GM12892 (cell line): Measurements from ENCODE around the gene LIFR. TPM values are rescaled to one million over a fixed set of nuclear protein-coding genes. Genes with fewer than 3 reads are reported as not detected.
"Not testable (repeated sequence)": the region's sequence is repeated elsewhere in the genome, so short reads cannot be mapped to it uniquely, and the experiment has no call there.

ENCODE experiments used
- DNase-seq: peaks from one replicate; pipeline ENCODE4 v3.0.0; 2011; ENCODE audit not compliant: insufficient read length
- FAIRE-seq: peaks from 2 replicates; lab custom pipeline; 2011; peaks lifted over from hg19 to GRCh38; lab: Jason Lieb, UNC
- POLR2A ChIP-seq: IDR thresholded peaks from 2 replicates; pipeline ENCODE4 v1.6.1; 2011; ENCODE audit warnings: low read depth, low read length, control low read depth
- POLR2AphosphoS5 ChIP-seq: IDR thresholded peaks from 2 replicates; pipeline ENCODE4 v1.6.1; 2011; ENCODE audit warnings: low read depth, low read length, control low read depth
- TAF1 ChIP-seq: IDR thresholded peaks from 2 replicates; pipeline ENCODE4 v1.6.1; 2011; ENCODE audit warnings: low read depth, mild to moderate bottlenecking, control low read depth, low read length, borderline replicate concordance
- polyA plus RNA-seq: library from polyadenylated mRNA; unstranded; fragments of >200 nt; gene quantifications from one replicate; pipeline ENCODE4 v1.2.1, GENCODE V29; 2012; ENCODE audit warnings: missing spikeins, inconsistent platforms; ENCODE audit not compliant: missing spikeins

The LIFR gene, protein sequence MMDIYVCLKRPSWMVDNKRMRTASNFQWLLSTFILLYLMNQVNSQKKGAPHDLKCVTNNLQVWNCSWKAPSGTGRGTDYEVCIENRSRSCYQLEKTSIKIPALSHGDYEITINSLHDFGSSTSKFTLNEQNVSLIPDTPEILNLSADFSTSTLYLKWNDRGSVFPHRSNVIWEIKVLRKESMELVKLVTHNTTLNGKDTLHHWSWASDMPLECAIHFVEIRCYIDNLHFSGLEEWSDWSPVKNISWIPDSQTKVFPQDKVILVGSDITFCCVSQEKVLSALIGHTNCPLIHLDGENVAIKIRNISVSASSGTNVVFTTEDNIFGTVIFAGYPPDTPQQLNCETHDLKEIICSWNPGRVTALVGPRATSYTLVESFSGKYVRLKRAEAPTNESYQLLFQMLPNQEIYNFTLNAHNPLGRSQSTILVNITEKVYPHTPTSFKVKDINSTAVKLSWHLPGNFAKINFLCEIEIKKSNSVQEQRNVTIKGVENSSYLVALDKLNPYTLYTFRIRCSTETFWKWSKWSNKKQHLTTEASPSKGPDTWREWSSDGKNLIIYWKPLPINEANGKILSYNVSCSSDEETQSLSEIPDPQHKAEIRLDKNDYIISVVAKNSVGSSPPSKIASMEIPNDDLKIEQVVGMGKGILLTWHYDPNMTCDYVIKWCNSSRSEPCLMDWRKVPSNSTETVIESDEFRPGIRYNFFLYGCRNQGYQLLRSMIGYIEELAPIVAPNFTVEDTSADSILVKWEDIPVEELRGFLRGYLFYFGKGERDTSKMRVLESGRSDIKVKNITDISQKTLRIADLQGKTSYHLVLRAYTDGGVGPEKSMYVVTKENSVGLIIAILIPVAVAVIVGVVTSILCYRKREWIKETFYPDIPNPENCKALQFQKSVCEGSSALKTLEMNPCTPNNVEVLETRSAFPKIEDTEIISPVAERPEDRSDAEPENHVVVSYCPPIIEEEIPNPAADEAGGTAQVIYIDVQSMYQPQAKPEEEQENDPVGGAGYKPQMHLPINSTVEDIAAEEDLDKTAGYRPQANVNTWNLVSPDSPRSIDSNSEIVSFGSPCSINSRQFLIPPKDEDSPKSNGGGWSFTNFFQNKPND
- polyA plus RNA-seq: 0.06 TPM

DNA sequence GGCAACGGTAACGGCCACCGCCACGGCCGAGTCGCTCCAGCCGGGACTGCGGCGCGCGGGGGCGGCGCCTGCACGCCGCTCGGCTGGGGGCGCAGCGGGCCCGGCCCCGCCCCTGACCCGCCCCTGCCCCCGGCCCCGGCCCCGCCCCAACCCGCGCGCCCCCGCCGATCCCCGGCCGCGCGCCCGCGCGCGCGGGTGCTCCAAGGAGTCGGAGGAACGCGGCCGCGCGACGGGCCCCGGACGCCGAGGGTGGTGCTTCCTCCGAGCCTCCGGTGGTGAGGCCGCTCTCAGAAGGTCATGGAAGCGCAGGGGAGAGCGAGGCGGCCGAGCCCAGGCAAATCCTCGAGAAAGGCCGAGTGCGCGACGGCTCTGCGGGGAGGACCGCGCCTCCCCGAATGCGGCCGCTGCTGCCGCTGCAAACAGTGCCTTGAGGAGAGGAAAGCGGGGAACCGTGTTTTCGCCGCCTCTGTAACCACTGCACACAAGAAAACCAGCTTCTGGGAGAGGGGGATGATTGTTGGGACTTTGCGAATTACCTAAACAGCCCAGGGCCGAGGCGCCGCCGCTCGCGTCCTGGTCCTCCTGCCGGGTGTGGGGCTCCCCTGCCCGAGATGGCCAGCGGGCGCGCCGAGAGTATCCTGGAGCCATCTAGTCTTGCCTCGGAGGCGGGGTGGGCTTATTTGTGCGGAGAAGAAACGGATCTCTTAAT, at the start of gene LIFR:
TSS of gene LIFR (minus strand) at position 48 of the 709 bp plus-strand sequence. CDS start 25,999 bp downstream, outside the sequence.
- DNase-seq: peak; percentile 21
- TF ChIP-seq POLR2A: no peak
- no peak for TF ChIP-seq POLR2AphosphoS5
- TF ChIP-seq TAF1: no peak
- FAIRE-seq: no peak

GRCh38 chr5:38605610-38606009, 49.2 kb upstream of the LIFR start:
- DNase-seq (no peak), FAIRE-seq (no peak)
- no peak for TF ChIP-seq POLR2A
- TF ChIP-seq POLR2AphosphoS5: no peak
- no peak for TF ChIP-seq TAF1

DNA sequence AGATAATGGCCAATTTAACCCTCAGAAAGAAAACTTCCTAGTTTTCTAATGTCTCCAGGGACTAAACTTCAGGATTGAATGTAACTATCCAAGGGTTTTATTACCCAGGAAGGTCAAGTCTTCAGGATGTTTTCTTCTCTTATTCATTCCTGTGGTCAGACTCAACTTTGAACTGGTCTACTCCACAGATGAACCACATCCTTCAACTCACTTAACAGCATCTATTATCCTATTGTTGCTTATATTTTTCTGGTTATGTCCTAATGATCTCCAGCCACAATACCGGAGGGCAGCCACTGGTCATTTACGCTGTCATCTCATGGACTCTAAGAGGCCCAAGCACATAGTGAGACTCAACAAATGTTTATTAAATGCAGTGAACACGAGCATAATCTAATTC, 47.2 kb upstream of the LIFR start:
- TF ChIP-seq POLR2A (no peak), TAF1 (no peak), POLR2AphosphoS5 (no peak)
- DNase-seq (no peak), FAIRE-seq (no peak)

GRCh38 chr5:38602641-38603040, 46.2 kb upstream of the LIFR start:
- TF ChIP-seq POLR2A (no peak), TAF1 (no peak), POLR2AphosphoS5 (no peak)
- FAIRE-seq (no peak), DNase-seq (no peak)

GRCh38 chr5:38601863-38602298, 45.4 kb upstream of the LIFR start:
- FAIRE-seq (no peak), DNase-seq (no peak)
- TF ChIP-seq TAF1 (no peak), POLR2A (no peak), POLR2AphosphoS5 (no peak)

DNA sequence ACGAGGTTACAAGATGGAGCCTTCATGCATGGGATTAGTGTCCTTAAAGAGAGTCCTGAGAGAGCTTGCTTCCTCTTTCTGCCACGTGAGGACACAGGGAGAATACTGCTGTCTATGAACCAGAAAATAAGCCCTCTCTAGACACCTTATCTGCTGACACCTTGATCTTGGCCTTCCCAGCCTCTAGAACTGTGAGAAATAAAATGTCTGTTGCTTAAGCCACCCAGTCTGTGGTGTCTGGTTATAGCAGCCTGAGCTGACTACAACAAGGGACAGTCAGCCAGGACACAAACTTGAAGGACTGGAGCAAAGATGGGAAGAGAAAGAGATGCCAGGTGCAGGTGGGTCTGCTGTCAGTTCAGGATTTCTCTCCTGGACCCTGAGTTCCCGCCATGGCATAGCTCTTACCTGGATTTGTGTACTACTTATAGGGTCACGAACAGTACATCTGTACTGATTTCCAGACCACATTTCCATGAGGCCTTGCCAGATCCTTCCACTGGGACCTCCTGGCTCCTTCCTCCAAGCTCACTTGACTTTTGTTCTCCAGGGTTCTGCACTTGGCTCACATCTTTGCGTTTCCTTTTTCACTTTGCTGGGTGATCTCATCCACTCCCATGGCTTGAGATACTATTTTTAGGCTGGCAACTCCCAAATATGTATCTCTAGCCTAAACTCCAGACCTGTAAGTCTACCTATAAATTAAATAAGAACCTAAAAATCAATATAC, 44.9 kb upstream of the LIFR start:
- no peak for DNase-seq
- TF ChIP-seq POLR2A (no peak), TAF1 (no peak), POLR2AphosphoS5 (no peak)
- no peak for FAIRE-seq

DNA sequence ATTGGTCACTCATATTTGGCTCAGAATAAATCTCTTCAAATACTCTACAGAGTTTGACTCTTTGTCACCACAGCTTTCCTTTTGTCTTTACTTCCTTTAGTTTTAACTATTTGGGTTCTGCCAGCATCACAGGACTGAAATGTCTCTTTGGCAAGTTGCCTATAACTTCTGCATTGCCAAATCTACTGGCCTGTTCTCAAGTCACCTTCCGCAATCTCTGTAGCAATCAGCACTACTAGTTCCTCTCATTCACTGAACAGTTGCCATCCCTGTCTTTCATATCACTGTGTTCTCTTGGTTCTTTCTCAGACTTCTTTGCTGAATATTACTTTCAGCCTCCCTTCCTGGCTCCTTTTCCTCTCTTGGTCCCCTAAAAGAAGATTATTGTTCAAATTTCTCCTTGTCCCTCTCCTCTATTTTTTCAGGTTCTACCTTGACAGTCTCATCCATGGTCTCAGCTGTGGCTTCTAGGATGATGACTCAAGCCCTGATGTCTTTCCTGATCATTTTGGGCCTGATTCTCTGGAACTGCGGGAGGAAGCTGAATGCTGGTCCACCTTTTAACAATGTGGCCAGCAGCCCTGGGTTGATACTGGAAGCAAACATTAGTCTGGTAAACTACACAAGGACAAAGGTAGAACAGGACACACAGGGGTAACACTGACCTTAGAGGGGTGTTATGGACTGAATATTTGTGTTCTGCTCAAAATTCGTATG, 44.0 kb upstream of the LIFR start:
- FAIRE-seq (no peak), DNase-seq (no peak)
- no peak for TF ChIP-seq TAF1
- TF ChIP-seq POLR2AphosphoS5: no peak
- TF ChIP-seq POLR2A: no peak

DNA sequence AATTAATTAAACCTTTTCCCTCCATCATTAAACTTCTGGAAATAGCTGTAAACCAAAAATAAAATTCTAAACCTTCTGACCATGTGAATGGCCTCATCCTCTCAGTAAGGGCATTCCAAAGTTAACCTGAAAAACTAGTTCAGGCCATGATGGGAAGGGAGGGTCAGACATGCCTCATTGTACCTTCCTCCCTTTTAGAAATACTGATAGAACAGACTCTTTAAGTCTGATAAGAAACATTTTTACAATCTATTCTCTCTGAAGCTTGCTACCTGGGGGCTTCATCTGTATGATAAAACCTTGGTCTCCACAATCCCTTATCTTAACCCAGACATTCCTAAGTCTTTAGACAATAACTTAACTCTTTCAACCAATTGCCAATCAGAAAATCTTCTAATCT, 43.3 kb upstream of the LIFR start:
- not testable (repeated sequence) for DNase-seq, FAIRE-seq

- DNase-seq (no peak), FAIRE-seq (no peak)
- TF ChIP-seq TAF1 (no peak), POLR2AphosphoS5 (no peak), POLR2A (no peak)
Observed at GRCh38 chr5:38598994-38599617, 42.7 kb upstream of the LIFR start.
